GM18907 (cell line): ENCODE results near the gene NAV1.
A peak's percentile ranks its signal among the peaks of the same experiment; 100 is the strongest.
"Not testable (repeated sequence)": the region's sequence is repeated elsewhere in the genome, so short reads cannot be mapped to it uniquely, and the experiment has no call there.

Experiments
- ATAC-seq: cut with Tn5 transposase; IDR thresholded peaks from one replicate; pipeline ENCODE4 v1.9.1; 2021; ENCODE audit warnings: mild to moderate bottlenecking, moderate library complexity; ENCODE audit not compliant: unreplicated experiment

NAV1 gene

GRCh38 chr1:201542309-201543035, 3.5 kb downstream of the NAV1 start:
- ATAC-seq, result no peak

- ATAC-seq, result no peak
These were observed 5.1 kb downstream of the NAV1 start for GRCh38 chr1:201543871-201544642.

GRCh38 chr1:201544710-201545109, 5.8 kb downstream of the NAV1 start:
- no peak for ATAC-seq

- no peak for ATAC-seq
These were observed 7.0 kb downstream of the NAV1 start for GRCh38 chr1:201545851-201546492.

- ATAC-seq, result not testable (repeated sequence)
These were observed 10.6 kb downstream of the NAV1 start for GRCh38 chr1:201549522-201549921.

GRCh38 chr1:201551096-201551495, 12.2 kb downstream of the NAV1 start:
- no peak for ATAC-seq

GRCh38 chr1:201551877-201552731, 13.2 kb downstream of the NAV1 start:
- ATAC-seq, result no peak

GRCh38 chr1:201552941-201553351, 14.0 kb downstream of the NAV1 start:
- ATAC-seq, result no peak

- no peak for ATAC-seq
These were observed 14.7 kb downstream of the NAV1 start for GRCh38 chr1:201553496-201554189.

GRCh38 chr1:201554190-201554600, 15.3 kb downstream of the NAV1 start:
- ATAC-seq, result no peak

GRCh38 chr1:201554789-201555592, 16.1 kb downstream of the NAV1 start:
- ATAC-seq, result no peak

- ATAC-seq, result no peak
These were observed 16.6 kb downstream of the NAV1 start for GRCh38 chr1:201555593-201555945.

- ATAC-seq, result no peak
These were observed 18.1 kb downstream of the NAV1 start for GRCh38 chr1:201556841-201557571.

- no peak for ATAC-seq
These were observed 18.6 kb downstream of the NAV1 start for GRCh38 chr1:201557572-201557958.

- ATAC-seq, result peak; percentile 77
These were observed 20.8 kb downstream of the NAV1 start for GRCh38 chr1:201559679-201560162.

- ATAC-seq, result no peak
These were observed 21.6 kb downstream of the NAV1 start for GRCh38 chr1:201560328-201561194.

- no peak for ATAC-seq
These were observed 22.3 kb downstream of the NAV1 start for GRCh38 chr1:201561195-201561564.

GRCh38 chr1:201561601-201562000, 22.7 kb downstream of the NAV1 start:
- no peak for ATAC-seq
